Stimulated activated CD4-positive, alpha-beta T cell treated with anti-CD3 and anti-CD28 coated beads, Interleukin-1b, Interleukin-23, amount 100 ng/mL, for 24 hours (primary cell): ENCODE results near the gene SLC39A3.

Source experiments
- DNase-seq, 4 experiments: peaks; one replicate each; pipeline ENCODE4 v3.0.0-alpha.2; 2020; ENCODE audit warnings: low read depth in 4 of 4, low spot score in 1 of 4

Gene SLC39A3

DNA sequence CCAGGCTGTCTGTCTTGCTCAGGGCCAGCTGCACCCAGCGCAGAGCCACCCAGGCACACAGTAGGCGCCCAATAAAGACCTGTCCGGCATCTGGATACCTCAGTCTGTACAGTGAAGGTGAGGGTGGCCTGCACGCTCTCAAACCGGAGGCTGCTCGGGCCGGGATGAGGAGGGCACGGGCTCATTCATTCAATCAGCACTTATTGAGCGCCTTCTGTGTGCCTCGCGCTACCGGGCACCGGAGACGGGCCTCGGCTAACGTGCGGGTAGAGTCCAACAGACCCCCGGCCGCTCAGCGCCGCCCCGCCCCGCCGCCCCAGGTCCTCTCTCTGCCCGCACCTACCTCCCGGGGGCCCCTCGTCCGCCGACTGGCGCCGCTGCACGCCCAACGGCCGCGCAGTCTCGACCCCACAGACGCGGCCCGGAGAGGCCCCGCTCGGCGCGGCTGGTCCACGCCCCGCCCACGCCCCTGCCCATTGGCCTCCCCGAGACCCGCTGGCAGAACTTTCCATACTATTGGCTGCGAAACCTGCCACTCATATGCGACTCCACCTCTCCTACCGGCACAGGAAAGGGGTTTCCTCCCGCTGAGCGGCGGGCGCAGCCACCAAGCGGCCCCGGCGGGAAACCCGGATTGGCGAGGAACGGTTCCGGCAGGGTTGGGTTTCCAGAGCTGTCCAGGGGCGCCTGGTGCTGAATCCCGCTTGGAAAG, at the start of gene SLC39A3:
Gene SLC39A3 (minus strand): TSS at position 416 of the 712 bp plus-strand sequence. CDS start 2,760 bp downstream, outside the sequence.
- peak; percentile 99 to 100 (median 99) for DNase-seq

- no peak for DNase-seq
These were observed 48.4 kb upstream of the SLC39A3 start for GRCh38 chr19:2788237-2788636.

- no peak for DNase-seq
These were observed 47.3 kb upstream of the SLC39A3 start for GRCh38 chr19:2787115-2787514.

DNA sequence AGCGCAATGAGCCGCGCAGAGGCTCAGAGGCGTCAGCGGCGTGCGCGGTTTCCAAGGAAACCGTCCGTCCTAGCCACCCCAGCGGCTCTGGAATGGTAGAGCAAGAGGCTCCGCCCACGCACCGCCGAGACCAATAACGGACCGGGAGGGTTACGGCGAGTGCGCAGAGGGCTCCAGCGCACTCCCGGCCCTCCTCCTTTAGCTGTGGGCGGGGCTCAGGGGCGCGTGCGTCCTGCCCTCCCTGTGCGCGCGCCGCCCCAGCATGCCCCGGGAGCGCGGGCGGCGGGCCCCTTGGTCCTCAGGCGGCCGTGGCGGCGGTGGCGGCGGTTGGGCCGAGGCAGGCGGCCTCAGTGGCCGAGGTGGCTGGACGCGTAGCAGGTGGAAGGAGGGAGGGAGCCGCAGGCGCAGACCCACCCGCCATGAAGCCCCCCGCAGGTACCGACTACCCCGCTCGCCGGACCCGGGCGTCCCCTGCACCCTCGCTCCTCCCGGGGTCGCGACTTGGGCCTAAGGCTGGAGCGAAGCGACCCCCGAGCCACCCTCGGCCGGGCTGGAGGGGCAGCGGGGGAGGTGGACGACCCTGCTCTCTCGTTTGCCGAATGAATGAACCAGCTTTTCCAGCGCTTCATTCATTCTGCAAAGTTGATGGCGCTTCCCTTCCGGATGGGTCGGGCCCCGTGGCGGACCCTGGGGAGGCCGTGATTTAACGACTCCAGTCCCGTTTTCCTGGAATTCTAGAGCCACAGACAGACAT, 45.6 kb upstream of the SLC39A3 start, which contains the start of gene THOP1:
Gene THOP1 (plus strand): TSS at position 260 of the 754 bp plus-strand sequence. CDS start 160 bp downstream, at position 420.
- DNase-seq: peak; percentile 97 to 100 (median 100)

DNA sequence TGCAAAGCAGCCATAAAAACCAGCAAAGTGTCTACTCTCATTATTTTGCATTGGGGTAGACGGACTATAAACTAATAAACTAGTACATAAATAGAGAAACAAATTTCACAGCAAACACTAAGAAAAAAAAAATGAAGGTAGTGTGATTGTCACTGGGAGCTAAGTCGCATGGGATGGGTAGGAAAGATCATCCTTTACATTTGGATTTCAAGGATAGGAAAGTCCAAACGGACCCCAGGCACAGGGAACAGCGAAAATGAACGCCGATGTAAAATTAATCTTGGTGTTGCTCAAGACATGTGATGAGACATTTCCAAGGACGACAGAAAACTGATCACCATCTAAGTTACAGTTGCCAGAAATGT, 43.9 kb upstream of the SLC39A3 start:
- no peak for DNase-seq

DNA sequence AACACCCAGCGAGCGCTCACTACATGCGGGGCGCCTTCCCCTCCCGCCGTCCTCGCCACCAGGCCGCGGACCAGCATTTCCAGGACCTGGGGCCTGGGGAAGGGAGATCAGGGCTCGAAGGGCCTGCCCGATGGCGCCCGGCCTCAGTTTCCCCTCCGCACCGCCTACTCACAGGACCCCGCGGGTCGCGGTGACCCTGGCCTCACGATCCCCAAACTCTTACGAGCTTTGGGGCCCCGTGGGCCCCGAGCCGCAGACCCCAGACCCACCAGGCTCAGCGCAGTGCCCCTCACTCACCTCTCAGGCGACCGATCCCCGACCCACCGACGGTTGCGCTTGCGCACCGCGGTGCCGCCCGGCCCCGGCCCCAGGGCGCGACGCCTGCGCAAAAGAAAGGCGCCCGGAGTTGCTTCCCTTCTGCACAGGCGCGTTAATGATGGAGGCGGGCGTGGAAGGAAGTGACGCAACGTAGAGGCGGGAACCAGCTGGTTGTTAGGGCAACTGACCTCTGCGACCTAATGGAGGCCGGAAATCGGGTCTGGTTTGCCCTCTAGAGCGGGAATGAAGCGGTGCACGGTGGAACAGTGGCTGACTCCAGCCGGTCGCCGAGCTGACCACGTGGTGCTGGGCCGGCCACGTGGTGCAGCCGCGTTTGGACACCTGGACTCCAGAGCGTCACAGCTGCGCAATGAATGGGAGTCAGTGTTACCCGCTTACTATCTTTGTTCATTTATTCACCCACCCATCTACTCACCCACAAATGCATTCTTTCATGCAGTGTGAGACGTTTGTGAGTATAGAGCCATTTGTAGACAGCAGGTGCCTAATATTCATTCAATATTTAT, 43.3 kb upstream of the SLC39A3 start, which contains the start of gene SGTA:
Gene SGTA (minus strand): TSS at position 338 of the 845 bp plus-strand sequence. CDS start 14,205 bp downstream, outside the sequence.
- peak; percentile 91 to 93 (median 92) for DNase-seq

DNA sequence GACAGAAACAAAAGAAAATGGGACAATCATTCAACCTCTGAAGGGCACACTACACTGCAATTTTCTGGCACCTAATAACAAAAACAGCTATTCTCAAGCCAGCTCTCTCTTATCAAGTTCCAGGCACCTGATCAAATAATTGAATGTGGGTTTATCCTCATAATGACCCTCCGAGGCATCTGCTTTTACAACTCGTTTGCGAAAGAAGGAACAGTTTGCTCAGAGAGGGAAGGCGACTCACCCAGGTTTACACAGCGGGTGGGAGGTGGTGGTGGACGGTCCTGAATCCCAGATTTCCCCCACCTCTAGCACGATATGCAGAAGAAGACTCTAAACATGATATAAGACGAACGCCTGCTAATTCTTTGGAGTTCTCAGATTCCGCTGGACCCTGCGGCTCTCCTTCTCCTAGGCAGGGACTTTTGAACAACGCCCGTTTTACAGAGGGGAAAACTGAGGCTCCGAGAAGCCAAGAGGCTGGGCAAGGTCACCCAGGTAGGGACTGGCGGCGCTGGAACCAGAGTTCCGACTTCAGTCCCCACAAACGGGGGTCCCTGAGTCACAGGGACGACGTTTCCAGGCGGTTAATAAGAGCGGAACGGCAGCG, 42.6 kb upstream of the SLC39A3 start:
- DNase-seq: no peak

DNA sequence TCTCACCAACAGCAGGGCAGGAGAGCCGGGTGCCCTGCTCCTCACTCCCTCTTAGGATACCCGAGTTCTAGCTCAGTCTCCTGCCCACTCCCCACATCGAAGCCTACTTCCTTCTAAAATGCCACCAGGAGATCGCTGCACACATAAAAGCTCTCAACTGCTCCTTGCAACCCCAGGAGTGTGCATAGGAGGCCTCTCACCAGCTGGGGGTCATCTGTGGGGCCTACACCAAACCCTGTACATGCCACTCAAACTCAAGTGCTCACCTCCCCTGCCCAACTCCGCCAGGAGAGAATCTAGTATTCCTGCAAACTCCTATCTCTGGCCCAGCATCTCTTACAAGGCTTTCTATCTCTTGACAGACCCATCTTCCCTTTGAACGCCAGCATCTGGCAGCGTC, 40.5 kb upstream of the SLC39A3 start:
- no peak for DNase-seq

GRCh38 chr19:2779121-2779740, 39.4 kb upstream of the SLC39A3 start:
- DNase-seq: no peak

DNA sequence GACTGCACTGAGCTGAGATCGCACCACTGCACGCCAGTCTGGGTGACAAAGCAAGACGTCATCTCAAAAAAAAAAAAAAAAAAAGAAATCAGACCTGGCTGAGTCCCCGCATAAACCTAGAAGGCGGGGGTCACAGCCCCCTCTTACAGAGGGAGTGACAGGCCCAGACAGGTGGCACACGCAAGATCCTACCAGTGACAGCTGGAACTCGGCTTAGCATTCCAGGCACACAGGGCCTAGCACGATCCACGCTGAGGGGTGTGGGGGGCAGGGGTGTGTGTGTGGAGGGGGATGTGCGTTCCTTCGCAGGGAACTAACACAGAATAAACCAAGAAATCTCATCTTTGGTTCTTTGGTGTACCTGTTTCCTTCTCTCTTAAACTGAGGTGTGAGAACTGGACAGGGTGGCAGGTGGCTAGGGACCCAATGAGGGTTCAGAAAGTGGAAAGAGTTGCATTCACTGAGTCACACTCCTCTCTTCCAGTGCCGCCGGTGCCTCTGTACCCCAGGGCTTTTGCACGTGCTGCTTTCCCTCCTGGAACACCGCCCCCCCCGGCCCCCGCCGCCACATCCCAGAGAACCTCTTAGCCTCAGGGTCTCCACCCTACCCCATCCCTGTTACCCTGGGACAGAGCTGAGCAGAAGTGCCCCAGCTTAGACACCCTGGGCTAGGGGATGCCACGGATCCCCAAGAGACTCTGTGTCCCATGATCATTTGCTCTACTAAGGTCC, 38.3 kb upstream of the SLC39A3 start:
- no peak for DNase-seq

DNA sequence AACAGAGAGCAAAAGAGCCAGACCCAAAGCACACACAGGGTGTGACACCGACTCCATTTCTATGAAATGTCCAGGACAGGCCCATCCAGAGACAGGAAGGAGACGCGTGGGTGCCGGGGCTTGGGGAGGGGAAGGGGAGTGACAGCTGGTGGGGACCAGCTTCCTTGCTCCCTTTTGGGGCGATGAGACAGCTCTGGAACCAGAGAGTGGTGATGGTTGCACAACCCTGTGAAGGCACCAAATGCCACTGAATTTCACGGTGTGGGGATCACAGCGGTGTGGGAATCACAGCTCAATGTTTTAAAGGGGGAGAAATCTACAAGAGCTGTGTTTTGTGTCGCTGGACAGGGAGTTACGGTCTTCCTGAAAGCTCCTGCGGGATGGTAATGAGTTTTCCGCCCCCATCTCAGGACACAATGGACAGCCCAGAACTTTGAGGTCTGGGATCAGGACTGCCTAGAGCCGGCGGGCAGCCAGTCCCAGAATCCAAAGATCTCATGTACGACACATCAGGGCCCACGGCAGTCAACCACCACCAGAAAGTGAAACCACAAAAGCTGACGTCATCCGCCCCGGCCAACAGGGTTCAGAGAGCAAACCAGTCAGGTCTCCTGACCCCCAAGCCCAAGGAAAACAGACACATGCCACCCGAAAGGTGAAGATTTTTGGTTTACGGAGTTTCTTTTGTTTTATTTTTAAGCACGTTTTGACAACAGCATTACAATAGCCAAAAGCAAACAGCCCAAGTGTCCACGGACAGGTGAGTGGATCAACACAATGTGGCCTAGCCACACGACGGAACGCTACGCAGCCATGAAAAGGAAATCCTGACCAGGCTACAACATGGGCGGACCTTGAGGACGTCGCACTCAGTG, 36.0 kb upstream of the SLC39A3 start:
- peak; percentile 34 to 70 (median 48) for DNase-seq

DNA sequence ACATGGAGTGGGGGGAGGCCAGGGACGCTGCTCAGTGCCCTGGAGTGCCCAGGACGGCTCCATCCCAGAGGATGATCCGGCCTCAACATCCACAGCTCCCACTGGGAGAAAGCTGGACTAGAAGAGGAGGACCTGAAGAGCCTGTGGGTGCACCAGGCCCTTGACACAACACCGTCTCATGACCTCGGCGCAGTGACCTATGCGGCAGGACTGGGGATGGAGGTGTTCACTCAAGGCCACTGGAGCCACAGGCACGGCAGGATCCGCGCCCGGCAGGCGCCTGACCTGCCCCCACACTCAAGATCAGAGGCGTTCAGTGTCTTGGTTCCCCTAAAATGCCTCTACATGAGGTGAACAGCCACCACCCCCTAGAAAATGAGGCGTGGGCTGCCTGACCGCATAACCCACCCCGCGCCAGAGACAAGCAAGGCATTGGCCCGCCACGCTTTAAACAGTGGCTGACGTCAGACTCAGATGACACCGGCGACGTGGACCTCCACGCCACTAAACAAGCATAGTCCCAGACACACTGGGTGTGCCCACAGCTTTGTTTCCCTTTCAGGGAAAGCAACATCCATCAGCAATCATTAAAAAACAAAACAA, 35.2 kb upstream of the SLC39A3 start:
- no peak for DNase-seq

DNA sequence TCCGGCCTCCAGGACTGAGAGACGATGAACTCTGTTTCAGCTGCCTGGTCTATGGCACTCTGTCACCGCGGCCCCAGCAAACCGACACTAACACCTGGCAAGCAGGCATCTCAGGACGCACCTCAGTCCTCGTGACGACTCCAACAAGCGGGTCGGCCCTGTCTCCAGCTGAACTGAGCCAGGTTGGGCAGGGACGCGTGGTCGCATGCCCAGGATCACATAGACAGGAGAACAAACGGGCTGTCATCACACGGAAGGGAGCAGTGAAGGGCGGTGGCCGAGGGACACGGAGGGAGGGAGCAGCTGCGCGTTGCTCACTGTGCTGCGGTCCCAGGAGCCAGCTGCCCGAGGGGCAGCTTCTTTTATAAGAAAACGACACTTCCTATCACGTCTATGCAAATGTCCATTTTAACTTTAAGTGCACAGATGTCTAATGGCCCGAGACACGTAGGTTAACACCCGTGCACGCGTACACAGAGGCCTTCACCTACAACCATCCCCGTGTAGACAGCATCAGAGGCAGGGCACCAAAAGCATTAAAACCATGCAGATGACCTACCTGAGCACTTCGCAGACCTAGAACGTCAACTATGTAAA, 34.4 kb upstream of the SLC39A3 start:
- DNase-seq: no peak

GRCh38 chr19:2771786-2772674, 32.2 kb upstream of the SLC39A3 start:
- no peak for DNase-seq

- DNase-seq: no peak
These were observed 30.5 kb upstream of the SLC39A3 start for GRCh38 chr19:2770055-2771013.

- DNase-seq: no peak
These were observed 29.4 kb upstream of the SLC39A3 start for GRCh38 chr19:2769218-2769617.
